Stomach (tissue), 4 donors: ENCODE results near the gene TSPAN17.

Source experiments
- CTCF ChIP-seq, 7 experiments: fragments of 450-650 bp in 4 of 7; fragments of 200-600 bp in 3 of 7; sonication (generic) in 3 of 7; IDR thresholded peaks; one replicate each; pipeline ENCODE4 v1.5.1; 2016 to 2019; ENCODE audit warnings: antibody characterized with exemption in 7 of 7, control low read depth in 2 of 7, mild to moderate bottlenecking in 1 of 7
- EP300 ChIP-seq: sonication (generic); formaldehyde crosslinking; IDR thresholded peaks from one replicate; pipeline ENCODE4 v1.6.1; 2017; ENCODE audit warnings: antibody characterized with exemption
- POLR2A ChIP-seq, 4 donors: fragments of 450-650 bp; IDR thresholded peaks; one replicate each; pipeline ENCODE4 v1.6.1; 2016; ENCODE audit warnings: antibody characterized with exemption in 4 of 4, control low read depth in 2 of 4, mild to moderate bottlenecking in 1 of 4, moderate library complexity in 1 of 4
- POLR2AphosphoS5 ChIP-seq, 3 donors: sonication (generic); formaldehyde crosslinking; IDR thresholded peaks; one replicate each; pipeline ENCODE4 v1.6.1; 2016; ENCODE audit warnings: antibody characterized with exemption in 3 of 3

DNA sequence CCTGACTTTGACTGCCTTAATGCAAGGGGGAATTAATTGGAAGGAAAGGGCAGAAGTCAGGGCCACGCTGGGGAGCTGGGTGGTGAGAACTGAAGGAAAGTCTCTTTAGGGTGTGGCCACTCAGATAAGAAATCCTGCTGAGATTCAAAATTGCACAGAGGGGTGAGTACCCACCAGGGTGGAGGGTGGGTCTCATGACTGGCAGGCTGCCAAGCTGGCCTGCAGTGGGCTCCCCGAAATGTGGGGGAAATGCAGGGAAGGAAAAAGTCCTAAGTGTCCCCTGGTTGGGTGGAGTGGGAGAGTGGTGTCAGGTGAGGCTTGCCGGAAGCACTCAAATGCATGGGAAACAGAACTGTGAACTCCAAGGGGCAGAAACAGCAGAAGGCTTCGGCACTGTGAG lies 24.1 kb downstream of the TSPAN17 start:
- no peak for TF ChIP-seq POLR2A (IDR thresholded peaks at IDR 0.05)
- no peak for TF ChIP-seq CTCF (IDR thresholded peaks at IDR 0.05)
- no peak for TF ChIP-seq POLR2AphosphoS5 (IDR thresholded peaks at IDR 0.05)
- no peak for TF ChIP-seq EP300
